Measurements from ENCODE around the gene PPP1R1B.

Gene PPP1R1B

DNA sequence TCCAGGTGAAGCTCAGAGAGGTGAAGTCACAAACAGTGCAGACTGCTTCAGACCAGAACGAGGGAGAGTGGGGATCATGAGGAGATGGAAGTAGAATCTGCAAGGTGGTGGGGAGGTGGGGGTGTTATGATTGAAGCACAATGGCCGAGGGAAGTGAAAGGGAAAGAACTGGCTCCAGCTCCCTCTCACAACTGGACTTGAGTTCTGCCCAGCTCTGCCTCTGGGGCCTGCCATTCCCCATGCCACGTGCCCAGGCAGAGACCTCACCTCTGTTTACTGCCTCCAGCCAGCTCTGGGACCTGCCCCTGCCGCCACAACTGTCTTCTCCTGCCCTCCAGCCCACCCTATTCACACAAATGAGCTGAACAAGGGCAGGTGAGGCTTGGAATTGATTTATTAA, 44.0 kb downstream of the PPP1R1B start:
- no peak for DNase-seq

DNA sequence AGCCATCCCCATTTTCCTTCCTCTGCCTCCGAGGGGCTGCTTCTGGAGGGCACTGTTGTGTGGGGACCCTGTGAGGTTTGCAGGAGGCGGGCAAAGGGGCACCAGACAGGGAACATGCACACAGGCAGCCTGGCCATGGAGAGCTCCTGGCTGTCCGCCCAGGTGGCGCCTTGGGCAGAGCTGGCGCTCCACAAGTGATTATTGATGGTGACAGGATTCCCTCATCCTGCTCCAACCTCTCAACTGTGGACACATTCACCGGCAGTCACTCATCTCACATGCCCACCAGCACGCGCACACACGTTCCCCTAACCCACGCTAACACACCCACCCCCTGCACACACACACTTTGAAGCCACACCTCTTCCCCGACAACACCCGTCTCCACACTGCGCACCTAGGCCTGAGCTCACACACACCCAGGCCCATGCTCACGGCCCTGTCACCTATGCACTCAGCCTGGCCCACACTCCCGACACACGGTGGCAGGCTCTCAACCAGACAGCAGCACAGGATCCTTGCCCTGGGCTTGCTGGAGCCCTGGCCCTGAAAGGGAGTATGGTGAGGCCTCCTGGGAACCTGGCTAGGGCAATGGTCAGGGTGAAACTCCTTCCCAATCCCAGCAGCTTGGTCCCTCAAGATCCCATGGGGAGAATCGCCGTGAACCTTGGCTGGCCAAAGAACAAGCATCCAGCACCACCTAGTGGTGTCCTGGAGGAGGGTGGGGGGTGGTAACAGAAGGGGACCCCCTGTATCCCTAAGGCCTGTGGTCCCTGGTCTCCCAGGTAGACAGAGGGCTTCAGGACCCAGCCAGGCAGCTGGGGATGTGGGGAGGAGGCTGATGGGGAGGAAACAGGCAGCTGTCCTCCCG, 45.1 kb downstream of the PPP1R1B start:
- DNase-seq, result no peak

DNA sequence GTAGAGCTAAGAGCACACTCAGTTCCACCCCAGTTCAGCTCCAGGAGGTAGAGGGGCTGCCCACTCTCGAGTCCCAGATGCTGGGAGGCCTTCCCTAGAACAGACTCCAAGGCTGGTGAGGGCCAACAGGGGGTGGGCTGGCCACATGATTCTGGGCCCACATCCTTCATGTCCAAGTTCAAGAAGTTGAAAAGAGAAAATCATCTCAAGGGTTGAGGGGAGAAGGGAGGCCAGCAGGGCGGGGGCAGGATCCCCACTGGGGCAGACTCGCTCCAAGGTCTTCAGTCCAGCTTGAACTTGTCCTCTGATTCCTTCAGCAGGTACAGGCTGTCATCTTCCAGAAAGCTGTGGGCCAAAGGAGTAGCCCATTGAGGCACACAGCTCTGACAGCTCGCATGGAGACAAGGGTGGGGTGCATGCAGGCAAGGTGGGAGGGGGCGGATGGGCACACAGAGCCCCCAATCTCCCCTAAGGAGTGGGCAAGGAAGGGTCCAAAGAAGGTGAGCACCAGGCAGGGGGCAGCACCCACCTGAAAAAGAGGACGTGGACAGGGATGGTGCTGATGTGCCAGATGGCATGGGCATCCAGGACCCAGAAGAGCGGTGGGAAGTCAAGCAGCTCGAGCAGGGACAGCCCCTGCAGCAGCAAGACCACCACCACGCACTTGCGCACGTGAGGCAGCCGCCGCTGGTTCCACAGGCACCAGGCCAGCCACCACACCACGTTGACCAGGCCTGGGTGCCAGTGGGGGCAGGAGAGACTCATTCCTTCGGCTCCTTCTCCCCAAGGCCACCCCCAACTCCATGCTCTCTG, 46.0 kb downstream of the PPP1R1B start:
- DNase-seq, result no peak

DNA sequence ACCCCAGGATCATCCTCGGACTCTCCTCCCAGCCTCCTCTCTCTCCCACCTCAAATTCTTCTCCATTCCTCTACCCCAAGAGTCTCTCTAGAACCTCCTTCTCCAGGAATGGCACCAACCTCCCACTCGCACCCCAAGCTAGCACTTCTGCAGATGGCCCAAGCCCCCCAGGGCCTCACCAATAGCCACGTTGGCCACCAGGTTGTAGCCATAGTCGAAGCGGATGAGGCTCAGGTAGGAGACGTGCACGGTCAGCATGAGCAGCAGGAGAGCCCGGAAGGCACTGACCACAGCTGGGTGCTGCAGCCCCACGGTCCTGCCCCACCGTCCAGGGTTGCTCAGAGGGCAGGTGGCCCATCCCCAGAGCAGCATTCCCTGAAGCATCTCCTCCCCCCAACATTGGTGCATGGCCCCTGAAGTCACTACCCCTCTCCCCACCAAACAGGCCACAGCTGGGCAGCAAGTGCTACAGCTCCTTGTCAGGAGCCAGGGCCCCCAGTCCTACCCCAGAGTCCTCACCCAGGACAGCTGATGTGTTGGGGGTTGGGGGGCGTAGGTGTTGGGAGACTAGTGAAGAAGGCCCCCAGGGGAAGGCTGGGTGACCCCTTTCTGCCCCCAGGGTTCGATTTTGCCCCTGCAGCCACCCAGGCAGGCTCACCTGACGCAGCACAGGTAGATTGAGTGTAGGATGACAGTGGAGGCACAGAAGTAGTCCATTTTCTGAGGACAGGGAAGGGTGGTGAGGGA, 46.8 kb downstream of the PPP1R1B start:
- no peak for DNase-seq

DNA sequence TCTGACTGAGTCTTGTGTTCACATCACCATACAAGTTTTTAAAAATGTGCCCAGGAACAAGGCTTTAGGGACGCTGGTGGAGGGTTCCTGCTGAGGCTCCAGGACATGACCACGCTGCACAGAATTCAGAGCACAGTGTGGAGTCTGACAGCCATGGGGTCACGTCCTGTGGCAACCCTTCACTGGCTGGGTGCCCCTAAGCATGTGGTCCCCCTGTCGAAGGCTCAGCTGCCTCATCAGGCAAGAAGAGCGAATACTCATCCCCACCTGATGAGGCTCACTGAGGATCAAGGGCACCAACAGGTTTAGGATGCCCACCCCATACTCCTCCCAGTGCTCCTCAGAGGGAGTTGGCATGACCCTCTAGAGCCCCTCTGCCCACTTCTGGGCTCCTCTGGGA, 47.4 kb downstream of the PPP1R1B start:
- no peak for DNase-seq

DNA sequence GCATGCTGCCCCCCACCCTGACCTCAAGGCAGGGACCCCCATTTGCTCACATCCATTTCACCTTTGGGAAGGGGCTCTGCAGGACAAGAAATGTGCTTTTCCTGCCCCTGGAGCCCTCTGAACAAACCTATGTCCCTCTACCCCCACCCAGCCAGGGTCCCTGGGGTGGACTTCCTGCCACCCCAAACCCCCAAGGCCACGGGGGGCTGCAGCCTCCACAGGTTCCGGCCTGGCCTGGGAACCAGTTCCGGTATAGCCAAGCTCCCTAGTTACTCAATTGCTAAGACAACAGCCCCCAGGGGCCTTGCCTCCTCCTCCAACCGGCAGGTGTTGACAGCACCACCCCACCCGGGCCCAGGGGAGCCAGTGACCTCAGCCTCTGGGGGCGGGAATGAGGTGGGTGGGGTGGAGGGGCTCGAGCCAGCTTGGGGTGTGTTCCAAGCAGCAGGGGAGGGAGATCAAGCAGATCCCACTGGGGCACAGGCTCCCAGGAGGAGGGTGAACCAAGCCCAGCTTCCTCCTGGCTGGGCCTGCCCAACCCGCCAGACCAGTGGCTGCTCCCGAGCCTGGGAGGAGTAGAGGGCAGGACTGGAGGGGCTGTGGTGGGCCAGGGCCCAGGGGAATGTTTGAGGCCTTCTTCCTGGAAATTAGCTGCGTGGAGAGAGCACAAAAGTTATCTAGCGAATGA, 48.1 kb downstream of the PPP1R1B start:
- no peak for DNase-seq

DNA sequence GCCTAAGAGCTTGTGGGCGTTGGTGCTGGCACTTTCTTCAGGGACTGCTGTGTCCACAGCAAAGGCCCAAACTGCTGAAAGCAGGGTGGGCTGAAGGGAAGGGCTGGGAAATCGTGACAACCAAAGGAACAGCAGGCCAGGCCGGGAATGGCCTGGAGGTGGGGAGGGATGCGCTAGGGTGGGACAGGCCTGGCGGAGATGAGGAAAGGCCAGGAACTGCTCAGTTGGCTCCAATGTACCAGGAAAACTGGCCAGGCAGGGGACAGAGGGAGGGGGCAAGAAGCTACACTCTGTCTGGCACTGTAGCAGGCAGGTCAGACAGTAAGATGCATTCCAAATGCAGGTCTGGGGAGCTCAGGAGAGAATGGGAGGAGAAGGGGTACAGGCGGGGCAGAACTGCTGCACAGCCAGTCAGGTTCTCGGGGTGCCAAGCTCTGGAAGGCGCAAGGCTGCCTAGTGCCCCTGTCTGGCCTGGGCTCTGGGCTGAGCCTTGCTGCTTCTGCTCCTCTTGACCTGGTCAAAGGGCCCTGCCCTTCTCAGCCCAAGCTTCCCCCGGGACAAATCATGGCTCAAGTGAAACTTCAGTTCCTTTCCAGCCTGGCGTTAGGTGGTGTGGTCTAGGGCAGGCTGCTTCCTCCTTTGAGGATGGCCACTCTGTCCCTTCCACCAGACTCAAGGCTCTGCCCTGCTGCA, 48.8 kb downstream of the PPP1R1B start:
- no peak for DNase-seq

DNA sequence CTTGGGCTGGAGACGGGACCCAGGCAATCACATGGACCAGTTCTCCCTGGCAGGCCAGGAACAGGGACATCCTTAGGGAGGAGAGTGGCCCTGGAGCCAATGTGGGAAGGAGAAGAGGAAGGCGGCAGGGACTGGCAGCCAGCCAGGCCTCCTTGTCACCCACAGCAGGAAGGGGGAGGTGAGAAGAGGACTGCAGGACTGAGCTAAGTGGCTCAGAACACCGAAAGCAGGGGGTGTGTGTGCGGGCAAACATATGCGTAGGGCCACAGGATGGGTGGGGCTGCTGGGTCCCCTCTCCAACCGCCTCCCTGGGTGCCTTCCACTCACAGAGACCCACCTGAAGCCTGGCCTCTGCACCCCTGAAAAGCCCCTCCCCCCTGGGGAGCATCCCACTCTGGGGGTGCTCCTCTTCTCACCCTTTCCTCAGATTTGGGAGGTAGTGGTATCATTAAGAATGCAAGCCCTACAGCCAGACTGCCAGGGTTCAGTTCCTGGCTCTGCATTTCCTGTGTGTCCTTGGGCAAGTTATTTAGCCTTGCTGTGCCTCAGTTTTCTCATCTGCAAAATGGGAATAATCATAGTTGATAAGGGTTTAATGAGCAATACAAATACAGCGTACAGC, 49.6 kb downstream of the PPP1R1B start:
- DNase-seq, result no peak

DNA sequence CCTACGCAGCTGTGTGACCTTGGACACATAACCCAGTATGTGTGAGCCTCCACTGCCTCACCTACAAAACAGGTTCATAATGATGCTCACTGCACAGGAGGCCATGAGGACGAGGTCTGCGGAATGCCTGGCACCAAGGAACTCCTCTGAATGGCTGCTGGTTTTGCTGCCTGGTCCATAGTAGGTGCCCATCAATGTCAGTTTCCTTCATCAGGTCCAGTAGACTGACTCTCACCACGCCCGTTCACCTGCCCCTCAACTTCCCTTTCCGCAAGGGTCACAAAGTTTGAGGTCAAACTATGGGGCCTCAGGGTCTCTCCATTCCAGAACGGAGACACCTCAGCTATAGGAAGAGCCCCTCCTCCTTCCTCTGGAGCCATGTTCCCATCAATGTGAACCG, 50.3 kb downstream of the PPP1R1B start:
- DNase-seq, result no peak

DNA sequence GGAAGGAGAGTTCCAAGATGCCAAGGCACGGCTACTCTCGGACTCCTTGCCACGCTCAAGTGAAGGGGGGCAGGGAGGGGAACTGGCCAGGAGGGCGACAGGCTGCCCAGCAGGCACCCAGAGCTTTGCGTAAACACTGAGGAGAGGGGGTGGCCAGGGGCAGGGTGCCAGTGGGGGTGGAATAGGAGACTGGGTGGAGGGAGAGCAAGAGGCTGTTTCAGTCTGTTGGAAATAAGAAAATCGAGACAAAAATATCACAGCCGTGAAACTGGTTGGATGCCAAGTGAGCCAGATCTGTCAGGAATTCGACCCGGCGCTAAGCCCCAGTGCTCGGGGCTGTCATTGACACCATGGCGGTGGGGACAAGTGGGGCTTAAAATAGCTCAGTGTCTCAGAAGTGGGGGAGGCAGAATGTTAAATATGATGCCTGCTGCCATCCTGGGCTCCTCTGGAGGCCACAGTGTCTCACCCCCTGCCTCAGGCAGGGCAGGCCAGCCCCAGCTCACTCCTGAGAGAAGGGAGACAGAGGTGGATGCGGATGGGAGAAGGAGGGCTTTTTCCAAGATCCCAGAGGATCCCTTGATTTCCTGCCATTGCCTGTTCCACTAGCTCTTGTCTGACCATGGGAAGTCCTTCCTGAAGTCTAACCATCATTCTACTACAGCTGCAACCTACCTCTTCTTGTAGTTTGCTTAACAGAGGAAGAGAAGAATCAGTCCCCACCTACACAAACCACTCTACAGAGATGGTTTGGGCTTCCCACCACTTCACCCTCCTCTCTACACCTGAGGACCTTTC, 51.0 kb downstream of the PPP1R1B start:
- DNase-seq, result no peak

DNA sequence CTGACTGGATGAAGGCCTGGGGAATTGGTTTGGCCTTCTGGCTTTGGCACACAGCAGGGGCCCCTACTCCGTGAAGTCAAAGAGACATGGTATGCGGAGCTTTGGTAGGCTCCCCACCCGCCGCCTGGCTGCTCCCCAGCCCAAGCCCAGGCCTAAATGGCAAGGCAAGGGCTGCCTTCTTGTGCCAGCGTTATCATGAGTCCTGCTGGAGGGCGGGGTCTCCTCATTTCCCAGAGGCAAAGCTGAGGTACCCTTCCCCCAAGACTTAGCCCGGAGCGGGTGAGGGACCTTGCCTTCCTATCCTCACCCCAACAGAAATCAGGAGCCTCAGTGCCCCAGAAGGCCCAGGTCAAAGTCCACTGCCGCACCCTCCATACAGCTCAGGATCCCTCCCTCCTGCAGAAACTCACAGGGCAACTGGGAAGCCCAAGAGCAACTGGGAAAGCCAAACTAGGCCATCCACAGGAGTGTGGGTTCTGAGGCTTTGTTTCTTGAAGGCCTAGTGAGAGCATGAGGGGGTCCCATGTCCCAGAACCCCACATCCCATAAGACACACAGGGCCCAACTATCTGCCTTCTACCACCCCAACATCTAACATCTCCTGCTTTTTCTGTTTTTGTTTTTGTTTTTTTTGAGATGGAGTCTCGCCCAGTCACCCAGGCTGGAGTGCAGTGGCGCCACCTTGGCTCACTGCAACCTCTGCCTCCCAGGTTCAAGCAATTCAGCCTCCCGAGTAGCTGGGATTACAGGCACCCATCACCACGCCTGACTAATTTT, 51.8 kb downstream of the PPP1R1B start:
- no peak for DNase-seq

DNA sequence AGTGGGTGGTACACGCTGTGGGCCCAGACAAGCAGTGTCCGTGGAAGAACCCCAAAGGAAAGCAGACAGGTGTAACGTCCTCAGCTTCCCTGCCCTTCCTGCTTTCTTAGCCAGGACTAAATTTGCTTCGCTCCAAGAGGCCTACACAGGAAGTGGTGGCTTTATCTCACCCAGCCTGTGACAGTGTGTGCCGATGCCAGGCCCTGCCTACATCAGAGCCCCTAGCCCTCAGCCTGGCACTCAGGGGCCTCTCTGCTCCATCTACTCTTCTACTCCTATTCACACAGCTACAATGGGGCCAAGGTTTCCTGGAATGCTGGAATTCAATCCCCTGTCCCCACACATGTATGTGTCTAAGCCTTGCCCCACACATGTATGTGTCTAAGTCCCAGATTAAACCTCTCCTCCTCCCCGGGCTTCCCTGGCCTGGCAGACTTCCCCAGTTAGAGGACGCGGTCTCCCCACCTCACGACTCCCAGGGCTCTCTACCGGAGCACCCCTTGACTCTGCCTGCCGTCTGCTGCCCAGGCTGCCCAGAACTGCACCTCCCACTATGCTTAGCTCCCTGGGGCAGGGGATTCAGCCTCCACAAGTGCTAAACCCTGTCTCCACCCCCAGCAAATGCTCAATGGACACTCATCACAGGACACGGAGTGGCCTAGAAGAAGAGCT, 52.9 kb downstream of the PPP1R1B start:
- no peak for DNase-seq

DNA sequence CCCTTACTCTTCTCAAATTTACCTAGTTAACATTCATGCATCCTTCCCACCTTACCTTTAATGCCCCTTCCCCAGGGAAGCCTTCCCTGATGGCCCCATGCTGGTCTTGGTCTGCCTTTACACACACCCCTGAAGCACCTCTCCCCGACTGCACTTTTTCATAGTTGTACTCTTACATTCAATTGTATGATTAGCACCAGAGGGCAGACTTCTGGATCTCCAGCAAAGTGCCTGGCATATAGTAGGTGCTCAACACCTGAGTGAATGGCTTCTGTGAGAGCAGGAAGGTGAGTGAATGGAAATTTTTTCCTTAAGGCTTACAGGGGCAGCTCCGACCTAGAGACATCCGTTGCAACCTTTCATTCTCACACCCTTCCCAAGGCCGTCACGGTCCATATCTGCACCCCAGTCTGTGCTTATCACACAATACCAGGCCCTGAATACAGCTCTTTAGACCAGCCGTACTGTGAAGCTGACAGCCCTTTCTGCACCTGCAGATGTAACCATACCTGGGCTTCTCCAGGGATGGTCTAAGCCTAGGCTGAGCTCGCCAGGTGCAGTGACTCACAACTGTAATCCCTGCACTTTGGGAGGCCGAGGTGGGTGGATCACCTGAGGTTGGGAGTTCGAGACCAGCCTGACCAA, 56.7 kb downstream of the PPP1R1B start:
- DNase-seq, result no peak

DNA sequence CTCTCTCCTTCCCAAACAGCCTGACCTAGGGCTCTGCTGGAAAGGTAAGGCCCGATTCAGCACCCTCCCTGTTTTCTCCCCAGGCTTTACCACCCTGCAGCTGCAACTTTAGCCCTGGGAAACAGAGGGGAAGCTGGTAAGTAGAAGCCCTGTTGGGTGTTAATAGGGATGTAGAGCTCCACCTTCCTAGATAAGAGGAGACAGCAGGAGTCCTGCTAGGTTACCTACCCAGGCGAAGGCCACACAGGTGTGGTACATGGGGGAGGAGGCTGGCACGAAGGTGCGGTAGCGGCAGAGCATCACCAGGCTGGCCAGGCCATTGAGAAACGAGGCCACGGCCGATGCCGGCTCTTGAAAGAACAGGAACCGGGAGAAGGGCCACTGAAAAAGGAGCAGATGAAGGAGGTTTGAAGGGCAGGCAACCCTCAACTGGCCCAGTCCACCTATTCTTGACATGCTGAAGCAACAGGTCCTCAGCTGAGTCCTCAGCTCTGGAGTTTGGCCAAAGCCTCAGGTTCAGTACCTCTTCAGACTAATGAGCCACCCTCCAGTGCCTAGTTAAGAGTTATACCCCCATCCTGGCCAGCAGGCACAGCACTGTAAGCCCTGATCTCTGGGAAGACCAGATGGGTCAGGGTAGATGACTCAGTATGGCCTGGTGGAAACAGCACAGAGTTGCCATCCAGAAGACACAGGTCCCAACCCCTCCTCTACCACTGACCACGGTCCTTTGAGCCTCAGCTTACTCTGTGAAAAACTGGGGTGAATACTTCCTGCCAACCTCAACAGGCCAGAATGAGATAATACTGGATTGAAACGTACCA, 57.8 kb downstream of the PPP1R1B start:
- DNase-seq, result no peak

Data from activated CD4-positive, alpha-beta T cell treated with anti-CD3 and anti-CD28 coated beads for 1 hour (primary cell).